HG02852 (cell line): ENCODE results near the gene PPFIA2.
"Not testable (repeated sequence)": the region's sequence is repeated elsewhere in the genome, so short reads cannot be mapped to it uniquely, and the experiment has no call there.

Experiments used
- ATAC-seq: cut with Tn5 transposase; IDR thresholded peaks from one replicate; pipeline ENCODE4 v1.9.1; 2021; ENCODE audit warnings: mild to moderate bottlenecking, moderate library complexity; ENCODE audit not compliant: unreplicated experiment

The PPFIA2 gene

DNA sequence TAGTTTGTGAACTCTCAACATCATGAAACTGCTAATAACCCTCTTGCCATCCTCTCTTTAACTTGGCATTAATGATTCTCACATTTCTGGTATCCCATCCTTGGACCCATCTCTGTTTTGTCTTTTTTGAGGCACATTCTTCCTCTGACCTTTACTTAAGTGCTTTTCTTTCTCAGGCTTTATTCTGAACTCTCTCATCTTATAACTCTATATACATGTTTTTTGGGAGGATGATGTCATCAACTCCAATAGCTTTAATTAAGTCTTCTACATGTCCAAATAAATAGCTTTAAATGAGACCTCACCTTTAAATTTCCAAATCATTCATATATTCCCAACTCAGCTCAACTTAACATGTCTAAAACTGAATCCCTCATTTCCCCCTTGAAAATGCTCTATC lies 88.4 kb downstream of the PPFIA2 start:
- ATAC-seq: no peak

DNA sequence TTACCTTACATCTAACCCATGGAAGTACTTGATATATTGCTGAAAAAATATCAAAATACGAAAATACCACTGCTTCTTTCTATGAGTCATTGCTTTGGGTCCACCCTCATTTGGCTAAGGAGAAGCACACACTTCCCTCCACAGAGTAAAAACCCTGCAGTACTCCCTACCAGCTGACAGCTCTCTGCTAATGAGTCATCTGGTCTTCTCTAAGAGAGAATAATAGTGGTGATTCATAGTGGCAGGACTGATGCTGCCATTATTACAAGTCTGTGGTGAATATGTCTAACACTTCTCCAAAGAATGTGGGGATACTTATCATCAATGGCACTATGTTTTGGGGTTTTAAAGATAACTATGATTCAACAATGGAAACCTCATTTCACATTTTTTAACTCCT lies 90.7 kb downstream of the PPFIA2 start:
- ATAC-seq: peak; percentile 98

DNA sequence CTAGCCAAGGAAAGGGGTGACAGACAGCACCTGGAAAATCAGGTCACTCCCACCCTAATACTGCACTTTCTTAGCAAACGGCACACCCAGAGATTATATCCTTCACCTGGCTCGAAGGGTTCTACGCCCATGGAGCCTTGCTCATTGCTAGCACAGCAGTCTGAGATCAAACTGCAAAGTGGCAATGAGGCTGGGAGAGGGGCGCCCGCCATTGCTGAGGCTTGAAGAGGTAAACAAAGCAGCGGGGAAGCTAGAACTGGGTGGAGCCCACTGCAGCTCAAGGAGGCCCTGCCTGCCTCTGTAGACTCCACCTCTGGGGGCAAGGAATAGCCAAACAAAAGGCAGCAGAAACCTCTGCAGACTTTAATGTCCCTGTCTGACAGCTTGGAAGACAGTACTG lies 99.8 kb downstream of the PPFIA2 start:
- ATAC-seq: not testable (repeated sequence)

DNA sequence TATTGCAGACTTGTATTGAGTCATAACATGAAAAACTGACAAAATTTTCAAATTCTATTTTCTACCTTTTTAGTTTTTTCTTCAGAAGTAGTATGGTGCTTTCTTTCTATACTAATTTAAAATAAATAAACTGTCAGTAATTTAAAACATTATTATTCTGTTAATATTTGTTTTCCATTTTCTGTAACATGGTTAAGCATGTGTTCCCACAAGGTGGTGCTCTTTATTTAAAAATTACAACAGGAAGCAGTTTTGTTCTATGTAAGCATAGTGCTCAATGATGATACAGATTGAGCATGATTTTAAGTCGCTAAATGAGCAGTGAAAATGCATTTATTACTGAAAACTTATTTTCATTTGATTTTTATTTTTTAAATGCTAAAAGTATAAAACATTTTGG lies 114.6 kb downstream of the PPFIA2 start:
- ATAC-seq: no peak

DNA sequence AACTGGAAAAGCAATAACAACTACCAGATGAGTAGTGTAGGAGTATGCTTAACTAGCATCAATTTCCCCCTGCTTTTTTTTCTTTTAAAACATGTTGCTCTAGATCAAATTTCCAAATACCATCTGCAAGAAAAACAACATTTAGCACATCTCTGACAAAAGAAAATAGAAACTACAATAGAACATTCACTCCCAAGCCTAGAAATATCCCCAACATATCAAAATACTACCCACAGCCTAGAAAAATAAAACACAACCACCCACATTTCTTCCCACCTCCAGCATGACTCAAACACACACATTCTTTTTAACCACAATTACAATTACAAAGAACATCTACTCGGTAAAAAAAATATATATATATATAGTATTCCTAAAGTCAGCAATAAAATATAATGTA lies 120.0 kb downstream of the PPFIA2 start:
- no peak for ATAC-seq

DNA sequence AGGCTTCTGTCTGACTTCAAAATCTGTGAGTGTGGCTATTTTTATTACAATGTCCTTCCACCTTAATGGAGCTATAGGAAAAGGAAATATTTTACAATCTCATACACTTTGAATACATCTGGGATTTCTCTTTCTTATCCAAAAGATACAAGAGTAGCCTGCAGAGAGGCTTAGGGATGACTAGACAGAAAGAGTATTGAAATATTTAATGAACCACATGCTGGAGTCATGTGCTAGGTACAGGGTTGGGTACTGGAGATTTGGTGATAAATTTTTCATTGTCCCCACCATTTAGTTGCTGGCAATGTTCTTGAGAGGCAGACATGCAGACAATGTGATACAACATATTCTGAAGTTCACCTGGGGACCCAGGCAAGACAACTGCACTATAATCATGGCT lies 126.0 kb downstream of the PPFIA2 start:
- no peak for ATAC-seq

DNA sequence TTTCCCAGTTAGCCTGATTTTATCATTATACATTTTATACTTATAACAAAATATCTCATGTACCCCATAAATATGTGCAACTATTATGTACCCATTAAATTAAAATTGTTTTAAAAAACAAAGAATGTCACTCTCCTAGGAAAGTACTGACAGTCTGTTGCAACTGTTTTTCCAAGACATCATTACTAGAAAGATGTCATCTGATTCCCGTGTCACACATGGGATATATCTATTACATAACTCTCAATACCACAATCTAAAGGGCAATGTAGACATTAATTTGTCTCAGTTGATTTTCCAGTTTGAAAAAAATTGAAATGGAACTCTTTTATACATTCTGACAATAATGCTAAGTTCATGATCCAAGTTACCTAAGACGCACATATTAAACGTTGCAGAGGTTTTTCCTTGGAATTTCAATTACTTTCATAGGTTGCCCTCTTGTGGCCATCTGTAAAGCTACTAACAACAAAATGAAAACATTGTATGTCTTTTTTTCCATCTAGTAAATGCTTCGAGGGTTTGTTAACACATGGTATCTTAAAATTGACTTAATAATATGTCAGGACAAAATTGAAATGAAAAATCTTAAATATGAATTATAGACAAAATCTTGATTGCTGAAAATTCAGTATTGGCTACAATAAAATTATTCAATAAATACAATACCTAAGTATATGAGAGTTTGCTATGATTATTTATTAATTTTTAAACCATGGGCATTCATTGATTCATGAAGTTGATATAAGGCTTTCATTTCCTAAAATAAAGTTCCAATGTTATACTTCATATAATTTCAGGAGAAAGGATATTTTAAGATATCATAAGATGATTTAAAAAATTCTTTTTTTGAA lies 131.6 kb downstream of the PPFIA2 start:
- no peak for ATAC-seq

DNA sequence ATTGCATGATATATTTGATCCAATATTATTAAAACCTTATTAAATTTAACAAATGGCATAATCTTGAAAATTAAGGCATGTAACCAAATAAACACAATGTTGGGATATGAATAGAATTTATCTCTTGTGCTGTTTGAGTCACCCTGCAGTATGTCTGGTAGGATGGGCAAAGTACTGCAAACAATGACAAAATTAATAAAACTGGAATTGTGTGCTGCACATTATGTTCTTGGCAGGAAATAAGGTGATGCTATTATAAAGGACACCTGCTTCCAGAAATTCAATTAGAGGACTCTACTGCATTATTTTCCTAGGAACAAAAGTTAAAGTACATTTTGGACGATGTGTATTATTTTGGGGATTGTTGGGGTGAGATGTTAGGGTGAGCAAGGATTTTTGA lies 132.7 kb downstream of the PPFIA2 start:
- ATAC-seq: no peak

DNA sequence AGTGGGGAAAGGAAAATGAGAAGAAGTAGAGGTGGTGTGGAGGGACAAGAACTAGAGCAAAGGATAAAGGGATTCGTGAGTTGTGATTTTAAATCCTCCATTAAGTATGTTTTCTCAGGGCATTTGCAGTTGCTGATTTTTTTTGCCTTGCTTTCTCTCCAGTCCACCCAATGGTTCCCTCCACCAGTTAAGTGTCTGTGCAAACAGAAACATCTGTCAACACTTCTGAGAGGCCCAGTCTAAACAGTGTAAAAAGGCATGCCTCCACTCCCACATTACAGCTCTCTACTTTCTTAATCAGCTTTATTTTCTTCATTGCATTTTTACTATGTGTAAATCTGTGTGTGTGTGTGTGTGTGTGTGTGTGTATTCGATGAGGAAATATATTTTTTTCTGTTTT lies 141.2 kb downstream of the PPFIA2 start:
- ATAC-seq: no peak

DNA sequence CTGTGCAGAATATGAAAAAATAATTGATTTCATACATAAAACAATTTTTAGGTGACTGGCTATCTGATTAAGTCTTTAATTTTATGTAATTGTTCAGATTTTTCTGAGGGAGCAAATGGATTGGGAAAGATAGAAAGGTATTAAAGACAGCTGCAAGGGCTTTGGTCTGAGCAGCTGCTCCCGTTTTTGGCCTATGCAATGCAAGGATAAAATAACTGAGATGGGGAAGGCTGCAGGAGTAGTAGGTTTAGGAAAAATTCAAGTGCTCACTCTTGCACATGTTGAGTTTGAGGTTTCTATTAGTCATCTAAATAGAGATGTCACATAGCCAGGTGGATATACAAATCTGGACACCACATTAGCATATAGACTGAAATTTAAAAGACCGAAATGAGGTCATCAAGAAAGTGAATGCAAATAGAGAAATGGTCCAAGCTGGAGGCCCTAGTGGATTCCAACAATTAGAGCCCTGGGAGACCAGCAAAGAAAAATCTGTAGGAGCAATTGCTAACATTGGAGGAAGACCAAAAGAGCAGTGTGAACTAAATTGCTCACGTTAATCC lies 144.0 kb downstream of the PPFIA2 start:
- no peak for ATAC-seq

DNA sequence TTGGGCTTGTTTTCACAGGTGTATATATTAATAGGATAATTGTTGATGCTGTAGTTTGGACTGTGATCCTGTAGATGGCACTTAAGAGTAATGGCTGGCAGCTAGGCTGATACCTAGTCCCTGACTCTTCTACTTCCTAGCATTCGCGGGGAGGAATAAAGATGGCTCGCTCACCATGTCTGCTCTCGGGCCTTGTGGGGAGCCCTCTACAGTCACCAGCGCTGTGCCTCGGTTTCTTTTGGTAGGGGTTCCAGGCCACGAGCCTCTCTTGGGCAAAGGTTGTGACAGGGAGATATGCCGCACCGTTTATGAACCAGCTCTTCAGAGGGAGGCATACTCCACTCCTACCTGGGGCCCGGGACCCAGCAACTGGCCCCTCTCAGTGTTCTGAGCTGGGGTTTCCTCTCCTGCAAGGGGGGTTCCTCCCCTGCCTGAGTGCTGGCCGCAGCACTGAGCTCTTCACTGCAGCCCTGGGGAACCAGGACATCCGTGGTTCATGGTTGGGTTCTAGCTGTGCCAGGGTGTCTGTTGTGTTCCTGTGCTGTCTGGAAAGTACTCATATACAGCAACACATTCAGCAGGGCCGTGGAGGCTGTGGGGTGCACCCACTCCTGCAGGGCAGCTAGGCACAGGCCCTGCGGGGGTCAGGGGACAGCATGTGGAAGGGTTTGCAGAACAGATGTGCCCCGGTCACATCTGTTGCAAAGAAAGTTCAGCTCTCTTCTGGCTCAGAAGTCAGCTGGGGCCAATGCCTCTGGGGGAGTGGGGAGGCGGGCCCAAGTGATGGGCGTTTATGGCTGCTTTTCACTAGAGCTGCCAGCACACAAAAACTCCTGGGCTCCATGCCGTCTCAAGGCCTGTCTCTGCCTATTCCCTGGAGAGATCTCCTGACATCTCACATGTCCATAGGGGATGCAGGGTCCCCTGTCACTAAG lies 147.9 kb downstream of the PPFIA2 start:
- peak; percentile 68 for ATAC-seq

DNA sequence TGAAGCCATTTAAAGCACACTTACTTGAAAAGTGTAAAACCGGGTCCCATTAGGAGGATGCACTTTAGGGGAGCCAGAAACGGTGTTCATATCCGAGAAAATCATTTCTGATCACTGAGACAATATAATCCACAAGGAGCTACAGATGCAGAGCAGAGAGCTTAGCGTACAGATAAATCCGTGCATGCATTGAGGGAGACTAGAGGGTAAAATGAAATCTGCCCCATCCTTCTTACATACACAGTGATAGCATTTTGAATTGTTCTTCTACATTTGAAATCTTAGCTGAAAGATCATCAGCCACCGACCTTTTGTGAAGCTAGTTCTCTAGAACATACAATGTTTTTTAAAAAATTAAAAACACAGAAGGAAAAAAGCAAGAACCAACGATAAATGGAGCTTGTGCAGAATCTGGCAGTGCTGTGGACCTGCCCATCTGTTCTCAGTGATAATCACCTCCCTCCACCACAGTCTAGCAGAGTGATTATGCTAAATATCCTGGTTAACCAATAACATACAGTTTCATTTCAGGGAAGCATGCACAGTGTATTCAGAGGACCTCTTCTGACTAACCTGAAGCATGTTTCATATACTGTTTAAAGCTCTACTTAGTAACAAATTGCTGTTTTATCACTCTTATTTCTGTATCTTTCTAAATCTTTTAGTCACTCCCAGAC lies 161.1 kb downstream of the PPFIA2 start:
- peak; percentile 50 for ATAC-seq

DNA sequence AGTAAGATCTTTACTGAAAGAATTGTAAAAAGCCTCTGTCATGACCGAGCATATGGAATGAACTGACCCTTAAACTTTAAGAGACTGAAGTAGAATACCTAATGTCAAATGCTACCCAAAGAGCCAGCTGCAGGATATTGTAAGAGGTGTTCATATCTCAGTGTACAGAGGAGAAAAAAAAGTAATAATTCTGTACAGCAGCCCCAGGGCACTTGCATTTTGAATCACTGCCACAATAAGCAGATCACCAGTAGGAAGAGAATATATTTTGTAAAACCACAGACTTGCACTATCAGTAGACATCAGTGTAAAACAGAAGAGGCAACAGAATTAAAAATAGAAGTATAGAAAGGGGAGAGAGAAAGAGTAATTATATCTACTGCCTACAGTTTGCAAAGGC lies 162.6 kb downstream of the PPFIA2 start:
- ATAC-seq: no peak

DNA sequence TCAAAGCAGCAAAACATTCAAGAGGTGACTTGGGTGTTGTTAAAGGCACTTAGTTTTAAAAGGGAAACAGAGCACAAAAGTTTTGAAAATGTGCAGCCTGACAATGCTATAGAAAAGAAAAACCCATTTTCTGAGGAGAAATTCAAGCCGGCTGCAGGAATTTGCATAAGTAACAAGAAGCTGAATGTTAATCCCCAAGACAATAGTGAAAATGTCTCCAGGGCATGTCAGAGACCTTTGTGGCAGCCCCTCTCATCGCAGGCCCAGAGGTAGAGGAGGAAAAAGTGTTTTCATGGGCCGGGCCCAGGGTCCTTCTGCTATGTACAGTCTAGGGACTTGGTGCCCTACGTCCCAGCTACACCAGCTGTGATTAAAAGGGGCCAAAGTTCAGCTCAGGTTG lies 167.9 kb downstream of the PPFIA2 start:
- ATAC-seq: no peak

DNA sequence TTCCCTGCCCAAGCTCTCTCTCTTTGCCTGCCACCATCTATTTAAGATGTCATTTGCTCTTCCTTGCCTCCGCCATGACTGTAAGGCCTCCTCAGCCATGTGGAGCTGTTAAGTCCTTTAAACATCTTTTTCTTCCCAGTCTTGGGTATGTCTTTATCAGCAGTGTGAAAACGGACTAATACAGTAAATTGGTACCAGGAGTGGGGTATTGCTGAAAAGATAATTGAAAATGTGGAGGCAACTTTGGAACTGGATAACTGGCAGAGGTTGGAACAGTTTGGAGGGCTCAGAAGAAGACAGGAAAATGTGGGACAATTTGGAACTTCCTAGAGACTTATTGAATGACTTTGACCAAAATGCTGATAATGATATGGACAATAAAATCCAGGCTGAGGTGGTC lies 168.4 kb downstream of the PPFIA2 start:
- not testable (repeated sequence) for ATAC-seq

DNA sequence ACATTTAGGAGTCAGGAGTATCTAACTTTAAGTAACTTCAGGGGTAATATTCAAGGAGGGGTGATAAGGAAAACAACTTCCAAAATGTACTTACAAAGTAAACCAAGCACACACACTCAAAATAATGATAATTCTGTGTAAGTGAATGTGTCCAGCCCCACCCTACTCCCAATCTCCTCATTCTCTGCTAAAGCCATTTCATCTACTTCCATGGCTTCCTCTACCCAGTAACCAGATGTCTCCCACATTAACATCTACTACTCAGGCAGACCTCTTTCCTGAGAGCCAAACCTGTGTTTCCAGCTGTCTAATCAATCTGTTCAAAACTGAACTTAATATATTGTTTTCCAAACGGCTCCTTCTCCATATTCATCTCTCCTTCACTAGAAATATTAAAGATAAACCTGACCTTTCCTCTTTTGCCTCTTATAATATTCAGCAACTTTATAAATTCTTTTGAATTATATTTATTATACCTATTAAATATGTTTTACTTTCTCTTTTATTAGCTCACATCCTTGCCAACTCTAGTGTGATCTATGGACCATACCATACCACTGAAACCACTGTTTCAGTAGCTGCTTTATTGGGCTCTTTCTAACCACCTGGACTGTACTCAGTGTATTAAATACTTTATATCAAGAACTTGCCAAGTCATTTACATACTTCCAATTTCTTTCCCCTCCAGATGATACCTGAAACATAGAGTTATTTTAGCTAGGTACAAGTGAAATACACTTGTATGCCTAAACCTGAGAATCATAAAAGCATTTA lies 170.7 kb downstream of the PPFIA2 start:
- ATAC-seq: no peak

DNA sequence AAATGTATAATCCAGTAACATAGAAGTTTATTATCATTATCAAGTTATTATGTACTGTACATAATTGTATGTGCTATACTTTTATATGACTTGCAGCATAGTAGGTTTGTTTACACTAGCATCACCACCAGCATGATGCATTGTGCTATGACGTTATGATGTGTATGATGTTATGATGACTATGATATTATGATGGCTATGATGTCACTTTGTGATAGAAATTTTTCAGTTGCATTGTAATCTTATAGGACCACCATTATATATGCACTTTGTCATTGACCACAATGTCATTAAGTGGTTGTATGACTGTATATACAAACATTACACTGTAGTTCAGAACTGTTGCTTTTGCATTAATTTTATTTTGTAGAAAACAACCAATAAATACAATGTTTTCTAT lies 173.4 kb downstream of the PPFIA2 start:
- no peak for ATAC-seq

DNA sequence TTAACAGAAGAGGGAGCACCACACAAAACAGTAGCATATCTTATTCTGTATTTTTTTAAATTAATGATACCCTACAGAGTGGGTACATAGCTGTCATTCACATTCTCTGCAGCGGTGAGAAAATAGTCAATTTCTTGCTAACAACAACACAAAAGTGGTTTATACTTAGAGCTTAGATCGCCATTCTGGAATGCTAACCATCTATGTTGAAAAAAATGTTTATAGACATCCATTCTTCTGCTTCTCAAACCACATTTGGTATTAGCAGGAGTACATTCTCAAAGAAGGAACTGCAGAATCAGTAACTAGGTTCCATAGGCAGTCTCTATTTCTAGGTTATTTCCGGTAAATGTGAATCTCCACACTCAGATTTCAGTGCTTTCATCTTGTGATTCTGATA lies 185.9 kb downstream of the PPFIA2 start:
- no peak for ATAC-seq

DNA sequence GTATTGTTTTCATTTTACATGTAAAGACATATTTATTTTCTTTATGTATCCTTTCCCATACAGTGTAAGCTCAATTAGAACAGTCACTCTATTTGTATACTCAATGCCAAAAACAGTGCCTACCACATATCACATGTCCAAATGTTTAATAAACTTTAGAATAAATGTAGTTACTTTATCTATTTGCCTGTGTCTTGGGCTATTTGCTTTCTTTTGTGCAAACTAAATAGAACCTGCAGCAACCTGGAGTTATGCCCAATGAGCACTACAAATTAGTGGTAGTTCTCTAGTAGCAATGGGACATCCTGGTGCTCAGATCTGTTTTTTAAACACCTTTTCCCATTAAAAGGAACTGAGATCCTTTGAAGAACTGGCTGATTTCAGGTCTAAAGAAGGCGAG lies 186.7 kb downstream of the PPFIA2 start:
- ATAC-seq: no peak

DNA sequence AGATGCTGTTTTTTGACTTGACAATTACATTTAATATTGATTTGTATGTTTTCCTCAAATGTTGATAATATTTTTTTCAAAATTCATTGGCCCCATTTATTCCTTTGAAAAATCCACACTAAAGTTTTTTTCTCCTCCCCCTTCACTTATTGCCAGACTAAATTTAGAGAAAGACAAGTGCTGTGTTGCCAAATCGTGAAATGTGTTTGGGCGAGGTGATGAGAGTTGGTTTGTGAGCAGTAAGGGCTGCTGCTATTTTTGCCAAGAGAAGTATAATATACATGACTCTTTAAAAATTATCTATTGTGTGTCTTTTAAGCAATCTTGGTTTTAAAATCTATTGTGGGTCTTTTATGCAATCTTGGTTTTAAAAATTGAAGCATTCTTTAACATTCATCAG lies 188.9 kb downstream of the PPFIA2 start:
- no peak for ATAC-seq
